HepG2 (cell line): ENCODE results near the gene FUBP3. TPM values are rescaled to one million over a fixed set of nuclear protein-coding genes. Genes with fewer than 3 reads are reported as not detected.

ENCODE experiments used
- ATAC-seq: fragments of 200-7000 bp; cut with Tn5 transposase; 3 replicates; pipeline ENCODE4 v1.9.1; 2020; ENCODE audit warnings: mild to moderate bottlenecking, moderate library complexity
- BruUV-seq: library from RNA; stranded (reverse); fragments of 400-500 nt; replicated peaks from 2 replicates; lab custom pipeline; 2021; lab: Mats Ljungman, UMichigan
- CTCF ChIA-PET: fragments of 300-600 bp; formaldehyde crosslinking; extraction: SDS; loops from one replicate; lab custom pipeline; 2021; ENCODE audit warnings: low total read pairs, inconsistent platforms, low intra/inter-chr PET ratio; lab: Yijun Ruan, JAX
- POLR2A ChIA-PET: fragments of 350-600 bp; sonication (Branson Sonifier 250); formaldehyde crosslinking; loops from one replicate; lab custom pipeline; 2020; ENCODE audit warnings: antibody characterized with exemption, inconsistent platforms; lab: Yijun Ruan, JAX
- DNase-seq: peaks from one replicate; pipeline ENCODE4 v3.0.0-alpha.2; 2015; ENCODE audit warnings: low spot score
- FAIRE-seq: peaks from 3 replicates; lab custom pipeline; 2011; peaks lifted over from hg19 to GRCh38; lab: Jason Lieb, UNC
- H2AFZ ChIP-seq: one replicate; pipeline ENCODE4 v1.6.1; 2011; ENCODE audit warnings: low read length, inconsistent platforms
- H3K27ac ChIP-seq: fragments of 300-600 bp; 3 replicates; pipeline ENCODE4 v1.8.0; 2011; ENCODE audit warnings: mixed run types, mild to moderate bottlenecking, mixed read lengths, low read length, inconsistent platforms; ENCODE audit not compliant: insufficient read depth; ENCODE audit errors: extremely low read length
- H3K27me3 ChIP-seq, 2 experiments: fragments of 200-600 bp in 1 of 2; 2 replicates in 1 of 2; 3 replicates in 1 of 2; pipeline versions ENCODE4 v1.6.0 to v1.8.0; 2011; ENCODE audit warnings: low read length in 2 of 2, mild to moderate bottlenecking in 2 of 2, moderate library complexity in 2 of 2, inconsistent platforms in 1 of 2; ENCODE audit not compliant: insufficient read depth in 2 of 2, control insufficient read depth in 1 of 2
- H3K36me3 ChIP-seq, 2 experiments: fragments of 200-600 bp in 1 of 2; replicated peaks in 1 of 2; 2 replicates in 1 of 2; 3 replicates in 1 of 2; pipeline versions ENCODE4 v1.5.1 to v1.8.0; 2011; ENCODE audit warnings: low read length in 2 of 2, inconsistent platforms in 1 of 2; ENCODE audit not compliant: insufficient read depth in 2 of 2, control insufficient read depth in 1 of 2
- H3K4me1 ChIP-seq: 2 replicates; pipeline ENCODE4 v1.5.1; 2012; ENCODE audit warnings: low read length, inconsistent platforms; ENCODE audit not compliant: insufficient read depth
- H3K4me2 ChIP-seq: 2 replicates; pipeline ENCODE4 v1.6.0; 2011; ENCODE audit warnings: low read depth, low read length, inconsistent platforms
- H3K4me3 ChIP-seq, 3 experiments: fragments of 200-600 bp in 1 of 3; sonication (generic), shearing (Covaris generic) in 1 of 3; replicated peaks in 1 of 3; 2 replicates each; pipeline ENCODE4 v1.5.1; 2011 to 2016; ENCODE audit warnings: low read length in 3 of 3, inconsistent platforms in 2 of 3, low read depth in 2 of 3, mild to moderate bottlenecking in 2 of 3, control low read depth in 1 of 3, mixed read lengths in 1 of 3; ENCODE audit not compliant: insufficient read depth in 1 of 3
- H3K79me2 ChIP-seq: one replicate; pipeline ENCODE4 v1.6.1; 2011; ENCODE audit warnings: low read length, inconsistent platforms; ENCODE audit not compliant: insufficient read depth
- H3K9ac ChIP-seq: 2 replicates; pipeline ENCODE4 v1.6.0; 2011; ENCODE audit warnings: mild to moderate bottlenecking, low read depth, low read length, inconsistent platforms; ENCODE audit not compliant: insufficient read depth
- H3K9me3 ChIP-seq: 2 replicates; pipeline ENCODE4 v1.5.1; 2012; ENCODE audit warnings: mild to moderate bottlenecking, low read length
- H4K20me1 ChIP-seq: 2 replicates; pipeline ENCODE4 v1.6.0; 2011; ENCODE audit warnings: inconsistent platforms, mild to moderate bottlenecking, low read length, moderate library complexity; ENCODE audit not compliant: insufficient read depth
- ATF4 ChIP-seq, 2 experiments: fragments of 450-650 bp in 1 of 2; sonication (generic) in 1 of 2; formaldehyde crosslinking; IDR thresholded peaks; 2 replicates each; pipeline versions ENCODE4 v1.5.0 to v1.8.0; 2020 to 2022; ENCODE audit warnings: mild to moderate bottlenecking in 1 of 2, missing genetic modification reagents in 1 of 2
- CAMTA2 ChIP-seq: sonication (generic); formaldehyde crosslinking; IDR thresholded peaks from 2 replicates; pipeline ENCODE4 v1.4.0; 2020; ENCODE audit warnings: mild to moderate bottlenecking, missing genetic modification reagents, borderline replicate concordance
- CHD4 ChIP-seq: fragments of 200-600 bp; sonication (generic); IDR thresholded peaks from 2 replicates; pipeline ENCODE4 v1.7.0; 2017; ENCODE audit warnings: mild to moderate bottlenecking, low read length, borderline replicate concordance
- CREBL2 ChIP-seq: sonication (generic); formaldehyde crosslinking; IDR thresholded peaks from 2 replicates; pipeline ENCODE4 v1.8.1; 2023; ENCODE audit warnings: missing genetic modification reagents, mild to moderate bottlenecking, borderline replicate concordance
- FOSL2 ChIP-seq: sonication (generic); formaldehyde crosslinking; IDR thresholded peaks from 2 replicates; pipeline ENCODE4 v1.4.0; 2020; ENCODE audit warnings: missing genetic modification reagents
- FOXO4 ChIP-seq: sonication (generic); formaldehyde crosslinking; conservative IDR thresholded peaks from 2 replicates; pipeline ENCODE4 v1.8.1; 2023; ENCODE audit warnings: missing genetic modification reagents
- KLF16 ChIP-seq, 2 experiments: sonication (generic) in 1 of 2; formaldehyde crosslinking in 1 of 2; IDR thresholded peaks; 2 replicates each; pipeline versions ENCODE4 v1.6.1 to v1.8.0; 2016 to 2023; ENCODE audit warnings: missing genetic modification reagents in 2 of 2, missing compliant biosample characterization in 1 of 2
- PCBP2 ChIP-seq: fragments of 200-400 bp; formaldehyde crosslinking; optimal IDR thresholded peaks from 2 replicates; pipeline ENCODE3; 2018; ENCODE audit warnings: low read length, low read depth; ENCODE audit not compliant: poor library complexity, severe bottlenecking
- ZMAT5 ChIP-seq: sonication (generic); formaldehyde crosslinking; IDR thresholded peaks from 2 replicates; pipeline ENCODE4 v1.5.0; 2020; ENCODE audit warnings: mild to moderate bottlenecking, low read depth, missing genetic modification reagents, borderline replicate concordance
- ZNF335 ChIP-seq: sonication (generic); formaldehyde crosslinking; IDR thresholded peaks from 2 replicates; pipeline ENCODE4 v1.4.0; 2020; ENCODE audit warnings: missing genetic modification reagents
- ZNF639 ChIP-seq: conservative IDR thresholded peaks from 2 replicates; pipeline ENCODE4 v1.6.1; 2018; ENCODE audit warnings: missing genetic modification reagents
- ZNF768 ChIP-seq: sonication (generic); formaldehyde crosslinking; IDR thresholded peaks from 2 replicates; pipeline ENCODE4 v1.4.0; 2020; ENCODE audit warnings: missing genetic modification reagents
- ZNF878 ChIP-seq: sonication (generic); formaldehyde crosslinking; IDR thresholded peaks from 2 replicates; pipeline ENCODE4 v1.8.1; 2023; ENCODE audit warnings: mild to moderate bottlenecking, missing genetic modification reagents, moderate library complexity
- WGBS: methylation state at CpG from one replicate; pipeline ENCODE4 v1.1.6; 2017; ENCODE audit warnings: low lambda C conversion rate; 5-methylcytosine and 5-hydroxymethylcytosine counted together
- in situ Hi-C: cut with HindIII; loops from 2 replicates; pipeline ENCODE4 v1.10.0; 2017; ENCODE audit warnings: low pct_unique_long_range_greater_than_20kb; ENCODE audit not compliant: extremely low pct_ligation_motif_present
- intact Hi-C: fragments of 100-400 bp; cut with micrococcal nuclease; formaldehyde crosslinking; loops from one replicate; pipeline ENCODE4 v1.10.0; 2022; ENCODE audit not compliant: unreplicated experiment
- polyA plus RNA-seq, 8 experiments: library from polyadenylated mRNA; depleted of rRNA in 3 of 8; stranded (reverse) in 7 of 8; unstranded in 1 of 8; fragments of >200 nt; fragmentation: Illumina TruSeq in 4 of 8; extraction: Trizol in 4 of 8; gene quantifications; 2 replicates each; pipeline versions ENCODE4 v1.2.1 to v1.2.3, GENCODE V29; 2011 to 2016; ENCODE audit warnings: low read depth in 4 of 8, missing spikeins in 1 of 8, mixed read lengths in 1 of 8; ENCODE audit not compliant: insufficient read depth in 1 of 8
- total RNA-seq, 5 experiments: library from RNA; depleted of rRNA; stranded (reverse); fragments of >200 nt; fragmentation: Illumina TruSeq; extraction: Trizol; gene quantifications; 2 replicates each; pipeline ENCODE4 v1.2.3, GENCODE V29; 2016; ENCODE audit warnings: low read depth in 1 of 5

Gene FUBP3
- total and polyA plus RNA-seq, 2 of the 13 experiments (the other 11 are each of a cell fraction or from before 2014, with no cell fraction given) = 28.7 to 40.0 TPM

- POLR2A ChIA-PET = no interaction called here
- H4K20me1 ChIP-seq = no peaks in the 10 kb centered on the region
- no peaks in the 10 kb centered on the region for H3K27me3 ChIP-seq
- no peaks in the 10 kb centered on the region for H3K36me3 ChIP-seq
- no peak for FAIRE-seq
- no peaks in the 10 kb centered on the region for H3K79me2 ChIP-seq
- CTCF ChIA-PET = no interaction called here
- H3K4me1 ChIP-seq = peaks cover 4% of the 10 kb centered on the region; the same call in 1 of the 2 replicates
- H2AFZ ChIP-seq = no peak overlapping the region
- TF ChIP-seq FOSL2 (CRISPR knock-in tag) (peak; percentile 72), ZNF878 (CRISPR knock-in tag) (no peak), ZMAT5 (CRISPR knock-in tag) (no peak), FOXO4 (CRISPR knock-in tag) (no peak)
- TF ChIP-seq, all 625 proteins: peak for 1
- in situ Hi-C loops (no loop called here), intact Hi-C loops (no loop called here)
- DNase-seq = no peak
- no peak for ATAC-seq
- BruUV-seq = no TSS peak
- Histone ChIP-seq H3K9me3 (no peaks in the 10 kb centered on the region), H3K27ac (no peak overlapping the region), H3K9ac (no peak overlapping the region), H3K4me2 (no peak overlapping the region), H3K4me3 (no peak overlapping the region)
- WGBS = 54% methylated on average over 10 of the region's 10 CpGs
Measured at GRCh38 chr9:130570208-130570607, 9.2 kb upstream of the FUBP3 start.

GRCh38 chr9:130575514-130575913 lies 3.9 kb upstream of the FUBP3 start:
- WGBS = 93% methylated on average over 3 of the region's 3 CpGs
- H3K4me3 ChIP-seq = no peak overlapping the region
- BruUV-seq = no TSS peak
- H3K79me2 ChIP-seq = peaks cover 15% of the 10 kb centered on the region
- no peaks in the 10 kb centered on the region for H3K36me3 ChIP-seq
- H3K9ac ChIP-seq = no peak overlapping the region
- H3K4me2 ChIP-seq = no peak overlapping the region
- H3K4me1 ChIP-seq = peaks cover 35% of the 10 kb centered on the region
- CTCF ChIA-PET = no interaction called here
- ATAC-seq (no peak), FAIRE-seq (no peak), DNase-seq (no peak)
- no peaks in the 10 kb centered on the region for H4K20me1 ChIP-seq
- no peak overlapping the region for H2AFZ ChIP-seq
- no peak overlapping the region for H3K27ac ChIP-seq
- POLR2A ChIA-PET = no interaction called here
- no peaks in the 10 kb centered on the region; a peak in 2 of 5 replicates for H3K27me3 ChIP-seq
- no peaks in the 10 kb centered on the region for H3K9me3 ChIP-seq
- in situ Hi-C loops (no loop called here), intact Hi-C loops (no loop called here)
- TF ChIP-seq ZNF639 (CRISPR knock-in tag) (no peak), ZNF768 (no peak), CREBL2 (CRISPR knock-in tag) (no peak), ATF4 (CRISPR knock-in tag; IDR thresholded peaks at IDR 0.05) (no peak), PCBP2 (no peak), KLF16 (CRISPR knock-in tag; IDR thresholded peaks at IDR 0.05) (no peak), ZNF335 (CRISPR knock-in tag) (no peak), CHD4 (no peak), CAMTA2 (no peak)
